HG03342 (cell line): ENCODE results near the gene OGFR.

ENCODE experiments used
- ATAC-seq: cut with Tn5 transposase; IDR thresholded peaks from one replicate; pipeline ENCODE4 v1.9.1; 2021; ENCODE audit warnings: mild to moderate bottlenecking, moderate library complexity; ENCODE audit not compliant: unreplicated experiment

The OGFR gene

DNA sequence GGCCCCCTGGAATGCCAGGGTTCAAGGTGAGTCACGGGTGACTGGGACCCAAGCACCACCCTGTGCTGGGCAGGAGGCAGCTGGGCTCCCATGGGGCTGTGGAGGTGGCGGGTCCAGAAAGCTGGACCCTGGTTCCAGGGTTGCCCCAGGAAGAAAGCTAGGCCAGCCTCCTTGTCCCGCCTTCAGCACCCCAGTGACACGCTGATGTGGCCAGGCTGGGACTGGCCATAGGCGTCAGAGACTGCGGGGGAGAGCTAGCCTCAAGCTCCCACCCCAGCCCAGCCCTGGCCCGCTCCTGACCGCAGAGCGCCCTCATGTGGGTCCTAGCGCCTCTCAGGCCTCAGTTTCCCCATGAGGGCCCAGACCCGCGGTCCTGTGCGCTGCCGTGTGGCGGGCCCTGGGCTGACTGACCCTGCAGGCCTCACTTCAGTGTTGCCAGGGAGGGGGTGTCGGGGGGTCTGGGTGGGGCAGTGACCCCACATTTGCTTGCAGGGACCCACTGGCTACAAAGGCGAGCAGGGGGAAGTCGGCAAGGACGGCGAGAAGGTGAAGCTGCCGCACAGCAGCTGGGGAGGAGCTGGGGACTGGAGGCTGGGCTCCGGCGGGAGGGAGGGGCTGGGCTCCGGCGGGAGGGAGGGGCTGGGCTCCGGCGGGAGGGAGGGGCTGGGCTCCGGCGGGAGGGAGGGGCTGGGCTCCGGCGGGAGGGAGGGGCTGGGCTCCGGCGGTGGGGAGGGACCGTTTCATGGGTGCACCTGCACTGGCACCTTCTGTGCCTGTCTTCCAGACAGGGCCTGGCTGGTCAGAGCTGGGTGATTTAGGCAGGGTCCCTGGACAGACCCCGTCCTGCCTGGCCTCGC is 20.1 kb downstream of the OGFR start:
- ATAC-seq, result no peak

DNA sequence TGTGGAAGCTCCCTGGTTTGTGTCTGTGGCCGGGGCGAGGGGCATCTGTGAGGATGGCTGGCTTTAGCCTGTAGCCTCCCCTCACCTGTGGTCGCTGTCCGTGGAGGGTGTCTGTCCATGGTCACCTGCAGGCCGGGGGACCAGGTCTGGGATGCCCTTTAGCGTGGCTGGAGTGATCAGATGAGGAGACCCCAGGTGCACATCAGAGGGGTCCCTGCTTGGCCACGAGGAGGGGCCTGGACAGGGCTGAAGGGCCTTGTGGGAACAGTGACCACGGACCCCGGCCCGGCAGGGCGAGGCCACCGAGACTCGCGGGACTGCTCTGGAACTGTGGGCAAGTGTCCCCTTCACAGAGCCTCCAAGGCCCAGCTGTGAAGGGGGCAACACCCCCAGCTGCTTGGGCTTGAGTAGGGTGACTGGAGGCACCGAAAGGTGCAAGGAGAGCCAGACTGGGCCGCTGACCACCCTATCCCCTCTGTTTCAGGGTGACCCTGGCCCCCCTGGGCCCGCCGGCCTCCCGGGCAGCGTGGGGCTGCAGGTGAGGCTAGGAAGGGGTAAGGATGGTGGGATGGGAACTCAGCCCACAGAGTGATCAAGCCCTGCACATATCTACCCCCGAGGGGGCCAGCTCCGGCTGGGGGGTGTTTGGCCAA is 20.8 kb downstream of the OGFR start:
- no peak for ATAC-seq

DNA sequence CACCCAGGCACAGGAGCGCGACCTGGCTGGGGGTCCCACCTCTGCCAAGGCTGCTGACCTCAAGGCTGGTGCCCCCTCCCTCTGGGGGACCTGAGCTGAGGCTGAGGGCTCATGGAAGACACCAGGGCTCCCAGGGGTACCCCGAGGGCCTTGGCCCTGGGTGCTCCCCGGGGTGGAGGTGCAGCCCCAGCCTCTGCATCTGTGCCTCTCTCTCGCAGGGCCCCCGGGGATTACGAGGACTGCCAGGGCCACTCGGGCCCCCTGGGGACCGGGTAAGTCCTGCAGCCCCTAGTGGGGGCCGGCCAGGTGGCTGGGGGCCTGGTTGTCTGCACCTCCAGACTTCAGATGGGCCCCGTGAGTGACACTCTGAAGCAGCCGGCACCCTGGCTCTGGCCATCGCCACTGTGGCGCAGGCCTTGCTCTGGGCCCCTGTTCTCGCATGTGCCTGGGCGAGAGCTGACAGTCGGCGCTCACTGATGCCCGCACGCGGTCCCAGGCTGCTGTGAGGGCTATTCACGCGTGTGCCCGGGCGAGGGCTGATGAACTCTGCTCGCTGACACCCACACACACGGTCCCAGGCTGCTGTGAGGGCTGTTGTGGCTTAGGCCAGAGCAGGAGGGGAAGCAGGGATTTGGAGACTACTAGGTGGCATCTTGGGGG is 21.5 kb downstream of the OGFR start:
- ATAC-seq, result no peak

DNA sequence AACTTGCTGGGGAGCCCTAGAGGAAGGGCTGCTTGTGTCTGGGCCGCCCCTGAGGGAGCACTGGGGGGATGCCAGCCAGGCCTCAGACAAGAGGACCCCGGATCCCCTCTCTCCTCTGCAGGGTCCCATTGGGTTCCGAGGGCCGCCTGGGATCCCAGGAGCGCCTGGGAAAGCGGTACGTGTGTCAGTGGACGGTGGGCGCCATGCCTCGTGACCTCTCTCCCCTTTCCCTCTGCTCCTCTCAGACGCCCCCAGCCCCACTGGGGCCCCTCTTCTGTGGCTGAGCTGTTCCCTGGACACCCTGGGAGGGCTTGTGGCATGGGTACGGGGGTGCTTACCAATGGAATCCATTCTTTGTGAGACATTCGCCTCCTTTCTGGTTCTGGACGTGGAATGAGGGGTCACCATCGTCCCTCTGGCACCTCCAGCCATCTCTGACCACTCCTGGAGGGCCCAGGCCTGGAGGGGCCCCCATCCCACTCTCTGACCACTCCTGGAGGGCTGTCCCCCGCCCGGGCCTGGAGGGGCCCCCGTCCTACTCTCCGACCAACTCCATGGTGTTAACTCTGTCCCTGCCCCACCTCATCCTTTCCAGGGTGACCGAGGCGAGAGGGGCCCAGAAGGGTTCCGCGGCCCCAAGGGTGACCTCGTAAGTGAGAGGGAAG is 22.1 kb downstream of the OGFR start:
- no peak for ATAC-seq

DNA sequence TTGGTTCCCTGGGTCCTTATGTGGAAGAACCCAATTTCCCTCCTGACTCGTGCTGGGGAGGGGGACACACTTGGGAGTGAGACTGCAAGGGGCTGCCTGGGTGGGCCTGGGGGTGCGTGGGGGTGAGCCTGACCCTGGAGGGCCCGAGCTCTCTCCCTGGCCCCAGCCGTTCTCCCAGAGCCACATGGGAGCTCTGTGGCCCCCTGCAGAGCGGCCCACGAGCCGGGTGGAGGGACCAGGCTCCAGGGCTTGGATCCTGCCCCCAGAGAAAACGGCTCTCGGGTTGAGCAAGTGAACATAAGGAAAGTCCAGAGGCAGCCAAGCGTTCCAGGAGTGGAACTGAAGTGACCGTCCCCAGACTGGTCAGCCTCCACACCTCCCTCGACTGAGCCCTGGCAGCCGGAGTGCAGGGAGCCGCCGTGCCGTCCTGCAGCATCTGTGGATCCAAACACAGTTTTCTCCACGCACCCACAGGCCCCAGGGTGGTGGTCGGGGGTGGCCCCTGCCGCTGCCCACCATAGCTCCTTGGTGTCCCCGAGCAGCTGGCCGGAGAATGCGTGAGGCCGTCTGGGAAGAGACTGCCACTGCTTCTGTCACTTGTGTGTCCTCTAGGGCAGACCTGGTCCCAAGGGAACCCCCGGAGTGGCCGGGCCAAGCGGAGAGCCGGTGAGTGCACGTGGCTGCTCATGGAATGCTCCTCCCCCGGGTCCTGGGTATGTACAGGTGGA is 22.8 kb downstream of the OGFR start:
- ATAC-seq, result no peak

DNA sequence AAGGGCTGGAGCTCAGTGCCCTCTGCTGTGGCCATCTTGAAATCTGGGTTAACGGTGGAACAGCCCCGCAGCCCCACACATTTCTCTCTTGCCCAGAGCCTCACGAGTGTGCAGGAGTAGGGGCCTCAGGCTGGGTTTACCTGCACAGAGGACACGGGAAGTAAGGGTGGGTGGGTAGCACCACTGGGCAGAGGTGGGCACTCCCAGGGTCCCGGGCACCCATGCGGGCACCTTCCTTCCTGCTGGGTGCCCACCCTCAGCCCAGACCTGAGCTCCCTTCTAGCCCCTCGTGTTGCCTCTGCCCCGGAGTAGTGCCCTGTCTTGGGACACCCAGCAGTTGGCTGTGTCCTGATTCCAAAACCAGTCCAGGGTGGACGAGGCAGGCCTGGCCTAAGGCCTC is 23.4 kb downstream of the OGFR start:
- ATAC-seq, result no peak

DNA sequence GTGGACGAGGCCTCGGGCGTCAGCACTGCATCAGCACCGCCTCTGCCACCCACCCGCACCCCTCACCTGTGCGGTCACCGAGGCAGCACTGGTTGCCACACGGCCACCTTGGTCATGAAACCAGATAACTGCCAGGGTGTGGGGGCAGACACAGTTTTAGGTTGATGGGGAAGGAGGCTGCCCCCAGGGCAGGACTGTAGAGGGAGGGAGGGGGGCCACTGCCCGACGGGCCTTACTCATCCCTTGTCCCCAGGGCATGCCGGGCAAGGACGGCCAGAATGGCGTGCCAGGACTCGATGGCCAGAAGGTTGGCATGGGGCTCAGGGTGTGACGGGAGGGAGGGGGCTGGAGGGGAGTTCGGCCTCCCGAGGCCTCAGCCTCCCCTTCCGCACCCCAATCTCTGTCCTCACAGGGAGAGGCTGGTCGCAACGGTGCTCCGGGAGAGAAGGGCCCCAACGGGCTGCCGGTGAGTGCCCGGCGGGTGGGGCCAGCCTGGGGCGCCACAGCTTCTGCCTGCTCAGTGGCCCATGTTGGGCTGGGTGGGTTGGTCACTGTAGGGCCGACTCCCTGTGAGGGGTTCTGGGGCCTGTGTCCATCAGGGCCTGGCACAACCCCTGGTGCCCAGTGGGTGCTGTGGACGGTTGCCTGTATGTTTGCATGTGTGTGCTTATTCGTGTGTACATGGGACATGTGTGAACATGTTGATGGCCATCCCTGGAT is 24.0 kb downstream of the OGFR start:
- ATAC-seq, result no peak

- ATAC-seq, result no peak
These were observed 24.9 kb downstream of the OGFR start for GRCh38 chr20:62829231-62830230.

DNA sequence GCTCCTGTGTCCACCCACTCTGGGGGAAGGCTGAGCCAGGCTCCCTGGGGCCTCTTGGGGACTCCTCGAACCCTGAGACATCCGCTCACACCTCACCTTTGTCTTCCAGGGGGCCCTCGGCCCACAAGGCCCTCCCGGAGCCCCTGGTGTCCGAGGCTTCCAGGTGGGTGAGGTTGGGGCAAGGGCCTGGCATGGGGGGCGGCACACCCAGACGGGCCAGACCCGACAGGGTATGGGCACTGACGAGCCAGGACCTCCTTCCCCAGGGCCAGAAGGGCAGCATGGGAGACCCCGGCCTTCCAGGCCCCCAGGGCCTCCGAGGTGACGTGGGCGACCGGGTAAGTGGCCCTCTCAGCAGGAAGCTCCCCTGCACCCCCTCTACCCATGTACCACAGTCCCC is 25.6 kb downstream of the OGFR start:
- no peak for ATAC-seq

- ATAC-seq, result no peak
These were observed 26.2 kb downstream of the OGFR start for GRCh38 chr20:62830821-62831220.

DNA sequence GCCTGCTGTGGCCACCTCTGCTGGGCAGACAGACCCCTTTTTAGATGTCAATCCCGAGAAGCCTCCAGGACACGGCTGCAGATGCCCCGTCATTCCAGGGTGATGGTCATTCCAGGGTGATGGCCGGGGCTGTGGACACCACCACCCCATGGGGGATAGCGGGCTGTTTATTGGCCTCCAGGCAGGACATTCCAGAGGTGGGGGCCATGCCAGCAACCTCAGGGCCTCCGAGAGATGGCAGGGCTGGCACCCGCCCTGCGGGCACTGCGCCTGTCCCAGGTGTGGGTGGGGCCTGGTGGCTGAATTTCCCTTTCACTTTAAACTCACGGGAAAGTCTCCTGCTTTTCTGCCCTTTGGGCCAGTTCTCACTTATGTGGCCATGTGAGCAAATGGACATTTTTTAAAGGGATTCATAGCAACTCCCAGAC is 26.7 kb downstream of the OGFR start:
- no peak for ATAC-seq

- no peak for ATAC-seq
These were observed 27.2 kb downstream of the OGFR start for GRCh38 chr20:62831854-62832211.

DNA sequence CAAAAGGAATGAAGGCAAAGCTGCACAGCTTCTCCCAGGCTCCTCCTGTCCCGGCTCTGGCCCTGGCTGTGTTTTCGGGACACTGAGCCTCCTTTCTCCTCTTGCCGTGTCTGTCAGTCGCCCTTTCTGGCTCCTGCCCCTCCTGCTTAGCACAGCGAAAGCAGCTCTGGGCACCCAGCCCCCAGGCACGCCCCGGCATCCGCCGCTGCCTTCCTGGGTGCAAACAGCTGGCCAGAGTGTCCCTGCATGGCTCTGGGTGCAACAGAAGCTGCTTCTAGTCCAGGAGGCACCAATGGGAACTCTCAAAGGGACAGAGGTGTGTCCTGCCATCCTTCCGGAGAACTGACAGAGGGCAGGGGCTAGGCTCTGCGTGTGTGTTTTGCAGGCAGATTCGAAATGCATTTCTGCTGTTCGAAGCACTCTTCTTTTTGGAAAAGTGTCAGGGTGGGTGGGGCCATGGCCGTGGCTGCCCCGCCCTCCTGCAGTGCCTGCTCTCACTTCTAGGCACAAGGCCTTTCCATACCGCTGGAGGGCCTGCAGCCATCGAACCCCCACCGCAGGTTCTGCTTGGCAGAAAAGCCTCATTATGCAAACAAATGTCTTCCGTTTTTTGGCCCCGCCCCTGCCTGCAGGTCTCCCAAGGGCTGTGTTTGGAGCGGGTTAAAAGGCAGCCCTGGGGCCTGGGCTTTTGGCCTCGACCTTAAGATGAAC is 27.7 kb downstream of the OGFR start:
- no peak for ATAC-seq

DNA sequence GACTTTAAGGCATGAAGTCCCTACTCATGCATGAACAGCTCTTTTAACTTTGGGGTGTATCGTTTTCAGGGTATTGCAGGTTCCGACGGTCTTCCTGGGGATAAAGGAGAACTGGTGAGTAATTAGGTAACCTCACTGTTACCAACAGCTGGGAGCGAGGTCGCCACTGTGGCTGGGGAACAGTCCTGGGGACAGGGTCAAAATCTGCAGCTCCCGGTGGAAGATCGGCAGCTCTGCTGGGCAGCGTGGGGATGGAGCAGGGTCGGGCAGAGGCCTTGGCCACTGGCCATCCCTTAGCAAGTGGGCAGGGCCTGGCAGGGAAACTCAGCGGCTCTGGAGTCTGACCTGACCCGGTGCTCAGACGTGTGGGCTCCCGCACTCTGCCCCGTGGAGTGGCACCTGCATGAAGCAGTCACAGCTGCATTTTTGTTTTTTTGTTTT is 28.3 kb downstream of the OGFR start:
- no peak for ATAC-seq

GRCh38 chr20:62834967-62835730 is 30.5 kb downstream of the OGFR start:
- ATAC-seq, result no peak

GRCh38 chr20:62835931-62836861 is 31.6 kb downstream of the OGFR start:
- ATAC-seq, result no peak
